HepG2 (cell line): ENCODE data around the gene GFER. TPM values are rescaled to one million over a fixed set of nuclear protein-coding genes. Genes with fewer than 3 reads are reported as not detected.

Source experiments
- ATAC-seq: fragments of 200-7000 bp; cut with Tn5 transposase; 3 replicates; pipeline ENCODE4 v1.9.1; 2020; ENCODE audit warnings: mild to moderate bottlenecking, moderate library complexity
- BruUV-seq: library from RNA; stranded (reverse); fragments of 400-500 nt; replicated peaks from 2 replicates; lab custom pipeline; 2021; lab: Mats Ljungman, UMichigan
- CTCF ChIA-PET: fragments of 300-600 bp; formaldehyde crosslinking; extraction: SDS; loops from one replicate; lab custom pipeline; 2021; ENCODE audit warnings: low total read pairs, inconsistent platforms, low intra/inter-chr PET ratio; lab: Yijun Ruan, JAX
- POLR2A ChIA-PET: fragments of 350-600 bp; sonication (Branson Sonifier 250); formaldehyde crosslinking; loops from one replicate; lab custom pipeline; 2020; ENCODE audit warnings: antibody characterized with exemption, inconsistent platforms; lab: Yijun Ruan, JAX
- DNase-seq: peaks from one replicate; pipeline ENCODE4 v3.0.0-alpha.2; 2015; ENCODE audit warnings: low spot score
- FAIRE-seq: peaks from 3 replicates; lab custom pipeline; 2011; peaks lifted over from hg19 to GRCh38; lab: Jason Lieb, UNC
- H2AFZ ChIP-seq: one replicate; pipeline ENCODE4 v1.6.1; 2011; ENCODE audit warnings: low read length, inconsistent platforms
- H3K27ac ChIP-seq: fragments of 300-600 bp; 3 replicates; pipeline ENCODE4 v1.8.0; 2011; ENCODE audit warnings: mixed run types, mild to moderate bottlenecking, mixed read lengths, low read length, inconsistent platforms; ENCODE audit not compliant: insufficient read depth; ENCODE audit errors: extremely low read length
- H3K27me3 ChIP-seq, 2 experiments: fragments of 200-600 bp in 1 of 2; 2 replicates in 1 of 2; 3 replicates in 1 of 2; pipeline versions ENCODE4 v1.6.0 to v1.8.0; 2011; ENCODE audit warnings: low read length in 2 of 2, mild to moderate bottlenecking in 2 of 2, moderate library complexity in 2 of 2, inconsistent platforms in 1 of 2; ENCODE audit not compliant: insufficient read depth in 2 of 2, control insufficient read depth in 1 of 2
- H3K36me3 ChIP-seq, 2 experiments: fragments of 200-600 bp in 1 of 2; replicated peaks in 1 of 2; 2 replicates in 1 of 2; 3 replicates in 1 of 2; pipeline versions ENCODE4 v1.5.1 to v1.8.0; 2011; ENCODE audit warnings: low read length in 2 of 2, inconsistent platforms in 1 of 2; ENCODE audit not compliant: insufficient read depth in 2 of 2, control insufficient read depth in 1 of 2
- H3K4me1 ChIP-seq: 2 replicates; pipeline ENCODE4 v1.5.1; 2012; ENCODE audit warnings: low read length, inconsistent platforms; ENCODE audit not compliant: insufficient read depth
- H3K4me2 ChIP-seq: 2 replicates; pipeline ENCODE4 v1.6.0; 2011; ENCODE audit warnings: low read depth, low read length, inconsistent platforms
- H3K4me3 ChIP-seq, 3 experiments: fragments of 200-600 bp in 1 of 3; sonication (generic), shearing (Covaris generic) in 1 of 3; replicated peaks in 1 of 3; 2 replicates each; pipeline ENCODE4 v1.5.1; 2011 to 2016; ENCODE audit warnings: low read length in 3 of 3, inconsistent platforms in 2 of 3, low read depth in 2 of 3, mild to moderate bottlenecking in 2 of 3, control low read depth in 1 of 3, mixed read lengths in 1 of 3; ENCODE audit not compliant: insufficient read depth in 1 of 3
- H3K79me2 ChIP-seq: one replicate; pipeline ENCODE4 v1.6.1; 2011; ENCODE audit warnings: low read length, inconsistent platforms; ENCODE audit not compliant: insufficient read depth
- H3K9ac ChIP-seq: 2 replicates; pipeline ENCODE4 v1.6.0; 2011; ENCODE audit warnings: mild to moderate bottlenecking, low read depth, low read length, inconsistent platforms; ENCODE audit not compliant: insufficient read depth
- H3K9me3 ChIP-seq: 2 replicates; pipeline ENCODE4 v1.5.1; 2012; ENCODE audit warnings: mild to moderate bottlenecking, low read length
- H4K20me1 ChIP-seq: 2 replicates; pipeline ENCODE4 v1.6.0; 2011; ENCODE audit warnings: inconsistent platforms, mild to moderate bottlenecking, low read length, moderate library complexity; ENCODE audit not compliant: insufficient read depth
- AKAP8 ChIP-seq: sonication (generic); formaldehyde crosslinking; IDR thresholded peaks from 2 replicates; pipeline ENCODE4 v1.5.1; 2020; ENCODE audit warnings: mild to moderate bottlenecking, missing genetic modification reagents
- CREB1 ChIP-seq, 2 experiments: fragments of 450-650 bp in 1 of 2; IDR thresholded peaks; 2 replicates each; pipeline ENCODE4 v1.6.1; 2016 to 2017; ENCODE audit warnings: control low read depth in 1 of 2, mild to moderate bottlenecking in 1 of 2, missing compliant biosample characterization in 1 of 2, missing genetic modification characterization in 1 of 2
- HOXA3 ChIP-seq: sonication (generic); formaldehyde crosslinking; IDR thresholded peaks from 2 replicates; pipeline ENCODE4 v1.5.0; 2020; ENCODE audit warnings: missing genetic modification reagents
- RFX5 ChIP-seq: IDR thresholded peaks from 2 replicates; pipeline ENCODE4 v1.6.1; 2011; ENCODE audit warnings: low read depth, low read length, improper control_type of control experiment
- TBX3 ChIP-seq: fragments of 450-650 bp; IDR thresholded peaks from 2 replicates; pipeline ENCODE4 v1.6.1; 2017; ENCODE audit warnings: antibody characterized with exemption, mild to moderate bottlenecking, inconsistent platforms, borderline replicate concordance
- YEATS4 ChIP-seq: sonication (generic); formaldehyde crosslinking; IDR thresholded peaks from 2 replicates; pipeline ENCODE4 v1.4.0; 2020; ENCODE audit warnings: missing genetic modification reagents, borderline replicate concordance
- ZNF224 ChIP-seq: sonication (generic); formaldehyde crosslinking; IDR thresholded peaks from 2 replicates; pipeline ENCODE4 v1.5.0; 2020; ENCODE audit warnings: mild to moderate bottlenecking, missing genetic modification reagents
- ZNF768 ChIP-seq: sonication (generic); formaldehyde crosslinking; IDR thresholded peaks from 2 replicates; pipeline ENCODE4 v1.4.0; 2020; ENCODE audit warnings: missing genetic modification reagents
- WGBS: methylation state at CpG from one replicate; pipeline ENCODE4 v1.1.6; 2017; ENCODE audit warnings: low lambda C conversion rate; 5-methylcytosine and 5-hydroxymethylcytosine counted together
- in situ Hi-C: cut with HindIII; loops from 2 replicates; pipeline ENCODE4 v1.10.0; 2017; ENCODE audit warnings: low pct_unique_long_range_greater_than_20kb; ENCODE audit not compliant: extremely low pct_ligation_motif_present
- intact Hi-C: fragments of 100-400 bp; cut with micrococcal nuclease; formaldehyde crosslinking; loops from one replicate; pipeline ENCODE4 v1.10.0; 2022; ENCODE audit not compliant: unreplicated experiment
- polyA plus RNA-seq, 8 experiments: library from polyadenylated mRNA; depleted of rRNA in 3 of 8; stranded (reverse) in 7 of 8; unstranded in 1 of 8; fragments of >200 nt; fragmentation: Illumina TruSeq in 4 of 8; extraction: Trizol in 4 of 8; gene quantifications; 2 replicates each; pipeline versions ENCODE4 v1.2.1 to v1.2.3, GENCODE V29; 2011 to 2016; ENCODE audit warnings: low read depth in 4 of 8, missing spikeins in 1 of 8, mixed read lengths in 1 of 8; ENCODE audit not compliant: insufficient read depth in 1 of 8
- total RNA-seq, 5 experiments: library from RNA; depleted of rRNA; stranded (reverse); fragments of >200 nt; fragmentation: Illumina TruSeq; extraction: Trizol; gene quantifications; 2 replicates each; pipeline ENCODE4 v1.2.3, GENCODE V29; 2016; ENCODE audit warnings: low read depth in 1 of 5
- TF ChIP-seq, protein P1 (sequence below): sonication (generic); formaldehyde crosslinking; IDR thresholded peaks from 2 replicates; pipeline ENCODE4 v1.4.0; 2020; ENCODE audit warnings: mild to moderate bottlenecking, missing genetic modification reagents
- TF ChIP-seq, protein P2 (sequence below): IDR thresholded peaks from 2 replicates; pipeline ENCODE4 v1.6.1; 2016; ENCODE audit warnings: missing compliant biosample characterization, missing genetic modification reagents, borderline replicate concordance
- TF ChIP-seq, protein P3 (sequence below): sonication (generic); formaldehyde crosslinking; IDR thresholded peaks from 2 replicates; pipeline ENCODE4 v1.4.0; 2020; ENCODE audit warnings: missing genetic modification reagents
- TF ChIP-seq, protein P4 (sequence below): sonication (generic); formaldehyde crosslinking; IDR thresholded peaks from 2 replicates; pipeline ENCODE4 v1.5.1; 2020; ENCODE audit warnings: missing genetic modification reagents, mild to moderate bottlenecking, borderline replicate concordance

GFER gene
- total and polyA plus RNA-seq, 2 of the 13 experiments (the other 11 are each of a cell fraction or from before 2014, with no cell fraction given): 28.6 to 71.7 TPM

DNA sequence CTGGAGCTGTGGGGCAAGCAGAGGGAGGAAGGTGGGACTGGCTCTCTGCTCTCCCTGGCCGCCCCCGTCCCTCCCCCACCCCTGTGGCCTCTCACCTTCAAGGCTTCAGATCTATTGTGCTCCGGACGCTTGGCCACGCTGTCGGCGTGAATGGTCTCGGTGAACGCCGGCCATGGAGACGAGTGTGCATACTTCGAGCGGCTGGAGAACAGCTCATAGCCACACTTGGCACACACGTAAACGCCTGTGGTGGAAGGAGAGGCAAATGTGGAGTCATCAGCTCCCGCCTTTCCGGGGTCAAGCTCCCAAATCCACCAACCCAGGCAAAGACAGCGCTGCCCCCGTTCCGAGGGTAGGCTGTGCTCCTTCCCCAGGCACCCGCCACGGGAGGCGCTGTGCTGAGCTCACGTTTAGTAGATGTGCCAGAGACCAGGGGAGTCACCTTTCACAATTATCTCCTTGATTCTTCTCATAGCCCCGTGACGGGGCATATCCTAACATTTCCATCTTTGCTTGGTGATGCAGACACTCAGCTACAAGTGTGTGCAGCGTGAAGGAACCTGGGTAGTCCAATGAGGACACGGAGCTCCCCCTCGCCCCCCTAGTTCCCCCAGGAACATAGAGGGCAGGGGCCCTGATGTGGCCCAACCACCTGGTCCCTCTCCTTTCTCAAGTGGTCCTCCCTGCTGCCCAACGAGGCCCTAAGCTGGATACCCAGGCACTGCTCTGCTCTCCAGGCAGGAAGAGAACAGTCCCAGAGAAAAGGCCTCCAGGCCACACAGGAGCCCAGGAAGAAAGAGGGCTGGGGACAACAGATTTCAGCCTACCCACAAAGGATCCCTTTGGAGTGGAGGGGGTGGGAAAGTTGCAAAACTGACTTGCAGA, 42.6 kb upstream of the GFER start (continued):
- TF ChIP-seq AKAP8 (CRISPR knock-in tag) (0 out of 2 replicates have a peak, but pooled peaks have one; percentile 8), ZNF224 (CRISPR knock-in tag) (0 out of 2 replicates have a peak, but pooled peaks have one; percentile 10), CREB1 (IDR thresholded peaks at IDR 0.05) (0 out of 2 replicates have a peak, but pooled peaks have one; percentile 19), CREB1 (CRISPR knock-in tag; IDR thresholded peaks at IDR 0.05) (no peak), TBX3 (no peak), ZNF768 (CRISPR knock-in tag) (0 out of 2 replicates have a peak, but pooled peaks have one; percentile 23)
- TF ChIP-seq, protein P1, sequence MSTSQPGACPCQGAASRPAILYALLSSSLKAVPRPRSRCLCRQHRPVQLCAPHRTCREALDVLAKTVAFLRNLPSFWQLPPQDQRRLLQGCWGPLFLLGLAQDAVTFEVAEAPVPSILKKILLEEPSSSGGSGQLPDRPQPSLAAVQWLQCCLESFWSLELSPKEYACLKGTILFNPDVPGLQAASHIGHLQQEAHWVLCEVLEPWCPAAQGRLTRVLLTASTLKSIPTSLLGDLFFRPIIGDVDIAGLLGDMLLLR (CRISPR knock-in tag): no peak

DNA sequence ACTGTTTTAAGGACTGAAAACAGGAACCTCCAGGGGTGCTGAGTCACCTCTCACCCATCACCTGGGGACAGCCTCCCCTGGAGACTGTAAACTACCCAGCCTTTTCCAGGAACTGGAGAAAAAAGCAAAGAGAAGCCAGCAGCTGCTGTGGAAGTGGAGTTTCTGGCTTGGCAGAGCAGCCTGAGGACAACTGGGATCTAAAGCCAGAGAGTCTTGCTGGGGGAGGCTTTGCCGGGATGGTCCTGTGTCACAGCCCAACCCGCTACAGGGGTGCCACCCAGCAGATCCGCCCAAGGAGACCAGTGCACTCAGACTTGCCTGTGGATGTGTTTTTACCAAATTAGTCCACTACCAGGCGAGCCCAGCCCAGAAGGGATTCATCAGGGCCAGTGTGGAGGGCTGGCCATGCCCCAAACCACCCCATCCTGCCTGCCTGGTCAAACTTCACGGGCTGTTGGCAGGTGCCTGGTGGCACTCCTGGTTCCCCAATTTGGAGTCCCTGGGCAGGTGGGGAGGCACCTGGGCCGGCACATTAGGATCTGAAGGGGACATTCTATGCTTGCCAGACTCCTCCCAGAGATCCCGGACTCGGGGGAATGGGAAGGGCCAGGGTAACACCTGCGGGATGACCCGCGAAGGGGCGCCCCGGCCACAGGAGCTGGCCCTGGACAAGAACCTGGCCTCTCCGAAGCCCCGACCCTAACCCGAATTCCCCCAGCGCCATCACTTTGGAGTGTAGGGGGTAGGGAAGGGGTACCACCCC, 41.8 kb upstream of the GFER start:
- TSS peak; percentile 59 for BruUV-seq
- Histone ChIP-seq H3K9me3 (no peaks in the 10 kb centered on the region), H3K4me1 (peaks cover 76% of the 10 kb centered on the region), H3K79me2 (peaks cover 26% of the 10 kb centered on the region), H3K4me2 (peak overlapping the region; percentile 96), H4K20me1 (no peaks in the 10 kb centered on the region; the same call in 1 of the 2 replicates), H3K27me3 (peaks cover 0 to 5% of the 10 kb centered on the region in 2 experiments; a peak in 1 of 5 replicates), H3K4me3 (peak overlapping the region; percentile 93 to 97 (median 96)), H3K9ac (peak overlapping the region; percentile 90), H3K27ac (peak overlapping the region; percentile 96), H2AFZ (no peak overlapping the region), H3K36me3 (peaks cover 7 to 21% of the 10 kb centered on the region in 2 experiments; a peak in 3 of 5 replicates)
- in situ Hi-C loops: no loop called here
- intact Hi-C loops: no loop called here
- WGBS: 0% methylated on average over 2 of the region's 17 CpGs
- DNase-seq (no peak), FAIRE-seq (no peak), ATAC-seq (no peak)
- ChIA-PET POLR2A (interaction anchor here (0.9 to 5.8 kb wide), 19 partner anchors 9 to 963 kb away, joined by 3 to 139 read pairs (median 8); partner anchors contain the start of genes FAHD1, GFER, HAGH and IGFALS), CTCF (no interaction called here)
- TF ChIP-seq, protein P2, sequence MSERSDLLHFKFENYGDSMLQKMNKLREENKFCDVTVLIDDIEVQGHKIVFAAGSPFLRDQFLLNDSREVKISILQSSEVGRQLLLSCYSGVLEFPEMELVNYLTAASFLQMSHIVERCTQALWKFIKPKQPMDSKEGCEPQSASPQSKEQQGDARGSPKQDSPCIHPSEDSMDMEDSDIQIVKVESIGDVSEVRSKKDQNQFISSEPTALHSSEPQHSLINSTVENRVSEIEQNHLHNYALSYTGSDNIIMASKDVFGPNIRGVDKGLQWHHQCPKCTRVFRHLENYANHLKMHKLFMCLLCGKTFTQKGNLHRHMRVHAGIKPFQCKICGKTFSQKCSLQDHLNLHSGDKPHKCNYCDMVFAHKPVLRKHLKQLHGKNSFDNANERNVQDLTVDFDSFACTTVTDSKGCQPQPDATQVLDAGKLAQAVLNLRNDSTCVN: no peak
- 0 out of 2 replicates have a peak, but pooled peaks have one; percentile 36 for TF ChIP-seq YEATS4 (CRISPR knock-in tag)
- no peak for TF ChIP-seq RFX5
- TF ChIP-seq HOXA3 (CRISPR knock-in tag): no peak
- TF ChIP-seq, protein P3, sequence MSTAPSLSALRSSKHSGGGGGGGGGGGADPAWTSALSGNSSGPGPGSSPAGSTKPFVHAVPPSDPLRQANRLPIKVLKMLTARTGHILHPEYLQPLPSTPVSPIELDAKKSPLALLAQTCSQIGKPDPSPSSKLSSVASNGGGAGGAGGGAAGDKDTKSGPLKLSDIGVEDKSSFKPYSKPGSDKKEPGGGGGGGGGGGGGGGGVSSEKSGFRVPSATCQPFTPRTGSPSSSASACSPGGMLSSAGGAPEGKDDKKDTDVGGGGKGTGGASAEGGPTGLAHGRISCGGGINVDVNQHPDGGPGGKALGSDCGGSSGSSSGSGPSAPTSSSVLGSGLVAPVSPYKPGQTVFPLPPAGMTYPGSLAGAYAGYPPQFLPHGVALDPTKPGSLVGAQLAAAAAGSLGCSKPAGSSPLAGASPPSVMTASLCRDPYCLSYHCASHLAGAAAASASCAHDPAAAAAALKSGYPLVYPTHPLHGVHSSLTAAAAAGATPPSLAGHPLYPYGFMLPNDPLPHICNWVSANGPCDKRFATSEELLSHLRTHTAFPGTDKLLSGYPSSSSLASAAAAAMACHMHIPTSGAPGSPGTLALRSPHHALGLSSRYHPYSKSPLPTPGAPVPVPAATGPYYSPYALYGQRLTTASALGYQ (CRISPR knock-in tag): 0 out of 2 replicates have a peak, but pooled peaks have one; percentile 19
- TF ChIP-seq, protein P4, sequence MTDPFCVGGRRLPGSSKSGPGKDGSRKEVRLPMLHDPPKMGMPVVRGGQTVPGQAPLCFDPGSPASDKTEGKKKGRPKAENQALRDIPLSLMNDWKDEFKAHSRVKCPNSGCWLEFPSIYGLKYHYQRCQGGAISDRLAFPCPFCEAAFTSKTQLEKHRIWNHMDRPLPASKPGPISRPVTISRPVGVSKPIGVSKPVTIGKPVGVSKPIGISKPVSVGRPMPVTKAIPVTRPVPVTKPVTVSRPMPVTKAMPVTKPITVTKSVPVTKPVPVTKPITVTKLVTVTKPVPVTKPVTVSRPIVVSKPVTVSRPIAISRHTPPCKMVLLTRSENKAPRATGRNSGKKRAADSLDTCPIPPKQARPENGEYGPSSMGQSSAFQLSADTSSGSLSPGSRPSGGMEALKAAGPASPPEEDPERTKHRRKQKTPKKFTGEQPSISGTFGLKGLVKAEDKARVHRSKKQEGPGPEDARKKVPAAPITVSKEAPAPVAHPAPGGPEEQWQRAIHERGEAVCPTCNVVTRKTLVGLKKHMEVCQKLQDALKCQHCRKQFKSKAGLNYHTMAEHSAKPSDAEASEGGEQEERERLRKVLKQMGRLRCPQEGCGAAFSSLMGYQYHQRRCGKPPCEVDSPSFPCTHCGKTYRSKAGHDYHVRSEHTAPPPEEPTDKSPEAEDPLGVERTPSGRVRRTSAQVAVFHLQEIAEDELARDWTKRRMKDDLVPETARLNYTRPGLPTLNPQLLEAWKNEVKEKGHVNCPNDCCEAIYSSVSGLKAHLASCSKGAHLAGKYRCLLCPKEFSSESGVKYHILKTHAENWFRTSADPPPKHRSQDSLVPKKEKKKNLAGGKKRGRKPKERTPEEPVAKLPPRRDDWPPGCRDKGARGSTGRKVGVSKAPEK (CRISPR knock-in tag): 0 out of 2 replicates have a peak, but pooled peaks have one; percentile 10
